NT2/D1 (cell line): ENCODE data around the gene TMEM51.

Source experiments
- SUZ12 ChIP-seq: IDR thresholded peaks from 2 replicates; pipeline ENCODE4 v1.6.1; 2011; ENCODE audit not compliant: insufficient read length, insufficient read depth; ENCODE audit errors: extremely low read depth
- YY1 ChIP-seq: IDR thresholded peaks from 2 replicates; pipeline ENCODE4 v1.6.1; 2011; ENCODE audit not compliant: insufficient read length, insufficient read depth
- ZNF274 ChIP-seq: IDR thresholded peaks from 2 replicates; pipeline ENCODE4 v1.6.1; 2011; ENCODE audit warnings: mild to moderate bottlenecking, low read depth, low read length

DNA sequence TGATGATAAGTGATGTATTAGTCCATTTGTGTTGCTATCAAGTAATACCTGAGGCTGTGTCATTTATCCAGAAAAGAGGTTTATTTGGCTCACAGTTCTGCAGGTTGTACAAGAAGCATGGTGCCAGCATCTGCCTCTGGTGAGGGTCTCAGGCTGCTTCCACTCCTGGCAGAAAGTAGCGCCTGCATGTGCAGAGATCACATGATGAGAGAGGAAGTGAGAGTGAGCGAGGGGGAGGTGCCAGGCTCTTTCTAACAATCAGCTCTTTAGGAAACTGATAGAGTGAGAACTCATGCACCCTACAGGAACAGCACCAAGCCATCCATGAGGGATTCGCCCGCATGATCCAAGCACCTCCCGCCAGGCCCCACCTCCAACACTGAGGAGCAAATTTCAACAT is 91.3 kb downstream of the TMEM51 start:
- TF ChIP-seq ZNF274: no peak
- no peak for TF ChIP-seq SUZ12
- no peak for TF ChIP-seq YY1
